ENCODE data around the gene ASB2.

DNA sequence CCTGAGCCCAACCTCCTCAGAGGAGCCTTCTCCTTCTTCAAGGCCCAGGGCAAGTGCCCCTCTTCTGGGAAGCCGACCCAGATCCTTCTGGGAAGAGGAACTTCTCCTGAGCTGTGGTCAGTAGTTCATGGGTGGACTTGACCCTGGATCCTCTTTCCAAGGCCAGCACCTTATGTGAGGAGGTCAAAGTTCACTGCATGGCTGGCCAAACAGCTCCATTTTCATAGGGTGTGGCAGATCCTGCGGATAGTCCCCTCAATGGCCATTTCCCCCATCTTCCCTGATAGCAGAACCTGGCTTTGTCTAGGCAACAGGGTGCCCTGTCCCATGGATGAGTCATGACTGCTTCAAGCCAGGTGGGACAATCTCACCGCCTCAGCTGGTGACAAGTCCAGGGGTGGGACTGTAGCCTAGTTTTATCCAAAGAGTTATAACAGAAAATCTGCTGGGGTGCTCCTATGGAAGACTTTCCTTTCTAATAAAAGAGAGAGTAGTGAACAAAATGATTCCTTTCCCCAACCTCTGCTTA, 10.4 kb downstream of the ASB2 start:
- TF ChIP-seq POLR2A (IDR thresholded peaks at IDR 0.05; ENCODE audit: low read depth, low read length) = no peak
- no peak for TF ChIP-seq CTCF (conservative IDR thresholded peaks at IDR 0.05; ENCODE audit: low read depth, low read length)
- TF ChIP-seq CEBPB (IDR thresholded peaks at IDR 0.05; ENCODE audit: low read depth, low read length) = no peak
- no peak for TF ChIP-seq CHD1 (IDR thresholded peaks at IDR 0.05; ENCODE audit: low read depth, low read length)
- TF ChIP-seq, protein P1, sequence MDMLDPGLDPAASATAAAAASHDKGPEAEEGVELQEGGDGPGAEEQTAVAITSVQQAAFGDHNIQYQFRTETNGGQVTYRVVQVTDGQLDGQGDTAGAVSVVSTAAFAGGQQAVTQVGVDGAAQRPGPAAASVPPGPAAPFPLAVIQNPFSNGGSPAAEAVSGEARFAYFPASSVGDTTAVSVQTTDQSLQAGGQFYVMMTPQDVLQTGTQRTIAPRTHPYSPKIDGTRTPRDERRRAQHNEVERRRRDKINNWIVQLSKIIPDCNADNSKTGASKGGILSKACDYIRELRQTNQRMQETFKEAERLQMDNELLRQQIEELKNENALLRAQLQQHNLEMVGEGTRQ (IDR thresholded peaks at IDR 0.05; ENCODE audit: low read depth, low read length) = no peak
- no peak for TF ChIP-seq MXI1 (IDR thresholded peaks at IDR 0.05; ENCODE audit: borderline replicate concordance, low read depth, low read length)
- TF ChIP-seq RCOR1 (IDR thresholded peaks at IDR 0.05; ENCODE audit: insufficient replicate concordance, low read length) = no peak
- no peak for TF ChIP-seq MAFK (IDR thresholded peaks at IDR 0.05; ENCODE audit: low read depth, low read length)
- no peak for TF ChIP-seq RFX5 (IDR thresholded peaks at IDR 0.05; ENCODE audit: low read depth, low read length)
- no peak for TF ChIP-seq MAZ (IDR thresholded peaks at IDR 0.05; ENCODE audit: borderline replicate concordance, low read depth, low read length)
- TF ChIP-seq, protein P2, sequence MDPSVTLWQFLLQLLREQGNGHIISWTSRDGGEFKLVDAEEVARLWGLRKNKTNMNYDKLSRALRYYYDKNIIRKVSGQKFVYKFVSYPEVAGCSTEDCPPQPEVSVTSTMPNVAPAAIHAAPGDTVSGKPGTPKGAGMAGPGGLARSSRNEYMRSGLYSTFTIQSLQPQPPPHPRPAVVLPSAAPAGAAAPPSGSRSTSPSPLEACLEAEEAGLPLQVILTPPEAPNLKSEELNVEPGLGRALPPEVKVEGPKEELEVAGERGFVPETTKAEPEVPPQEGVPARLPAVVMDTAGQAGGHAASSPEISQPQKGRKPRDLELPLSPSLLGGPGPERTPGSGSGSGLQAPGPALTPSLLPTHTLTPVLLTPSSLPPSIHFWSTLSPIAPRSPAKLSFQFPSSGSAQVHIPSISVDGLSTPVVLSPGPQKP (IDR thresholded peaks at IDR 0.05; ENCODE audit: borderline replicate concordance, low read depth, low read length) = no peak
- TF ChIP-seq SMC3 (IDR thresholded peaks at IDR 0.05; ENCODE audit: low read depth, low read length) = no peak

All from IMR-90 (cell line).